MM.1S (cell line): ENCODE results near the gene TCF3.

Source experiments
- DNase-seq: peaks from one replicate; pipeline ENCODE4 v3.0.0-alpha.2; 2015
- H2AFZ ChIP-seq: fragments of 300-600 bp; sonication (generic); 2 replicates; pipeline ENCODE4 v1.6.0; 2016; ENCODE audit warnings: antibody characterized with exemption, low read length
- H3F3A ChIP-seq: fragments of 300-600 bp; sonication (generic); 2 replicates; pipeline ENCODE4 v1.6.1; 2016; ENCODE audit warnings: mild to moderate bottlenecking, antibody characterized with exemption, low read length, moderate library complexity, mixed read lengths; ENCODE audit not compliant: insufficient read depth
- H3K27ac ChIP-seq: fragments of 300-600 bp; sonication (generic); 2 replicates; pipeline ENCODE4 v1.5.1; 2016; ENCODE audit warnings: mild to moderate bottlenecking, low read length
- H3K27me3 ChIP-seq: fragments of 300-600 bp; sonication (generic); replicated peaks from 2 replicates; pipeline ENCODE4 v1.6.0; 2016; ENCODE audit warnings: low read length; ENCODE audit not compliant: insufficient read depth
- H3K36me3 ChIP-seq: fragments of 300-600 bp; sonication (generic); replicated peaks from 2 replicates; pipeline ENCODE4 v1.6.1; 2016; ENCODE audit warnings: mild to moderate bottlenecking, low read length, mixed read lengths; ENCODE audit not compliant: insufficient read depth
- H3K4me1 ChIP-seq: fragments of 300-600 bp; sonication (generic); 2 replicates; pipeline ENCODE4 v1.6.1; 2016; ENCODE audit warnings: low read length, mixed read lengths
- H3K4me2 ChIP-seq: fragments of 300-600 bp; sonication (generic); 2 replicates; pipeline ENCODE4 v1.6.0; 2016; ENCODE audit warnings: low read depth, low read length
- H3K4me3 ChIP-seq: fragments of 300-600 bp; sonication (generic); 2 replicates; pipeline ENCODE4 v1.5.1; 2016; ENCODE audit warnings: low read length, mixed read lengths
- H3K79me2 ChIP-seq: fragments of 300-600 bp; sonication (generic); 2 replicates; pipeline ENCODE4 v1.6.1; 2016; ENCODE audit warnings: mixed run types, low read length, mixed read lengths
- H3K9ac ChIP-seq: fragments of 300-600 bp; sonication (generic); 2 replicates; pipeline ENCODE4 v1.6.1; 2016; ENCODE audit warnings: low read length, mixed read lengths
- H3K9me2 ChIP-seq: fragments of 300-600 bp; sonication (generic); replicated peaks from 2 replicates; pipeline ENCODE4 v1.6.1; 2016; ENCODE audit warnings: mild to moderate bottlenecking, low read length, mixed read lengths; ENCODE audit not compliant: insufficient read depth
- H3K9me3 ChIP-seq: fragments of 300-600 bp; sonication (generic); replicated peaks from 2 replicates; pipeline ENCODE4 v1.6.1; 2016; ENCODE audit warnings: mild to moderate bottlenecking, low read length, mixed read lengths; ENCODE audit not compliant: insufficient read depth
- H4K20me1 ChIP-seq: fragments of 300-600 bp; sonication (generic); 2 replicates; pipeline ENCODE4 v1.6.1; 2016; ENCODE audit warnings: mild to moderate bottlenecking, low read length, moderate library complexity, mixed read lengths; ENCODE audit not compliant: insufficient read depth
- EZH2 ChIP-seq: fragments of 300-600 bp; sonication (generic); optimal IDR thresholded peaks from 2 replicates; pipeline ENCODE3; 2017; ENCODE audit warnings: low read depth, mild to moderate bottlenecking, antibody characterized with exemption, low read length, mixed read lengths
- EZH2phosphoT487 ChIP-seq: fragments of 300-600 bp; sonication (generic); IDR thresholded peaks from 2 replicates; pipeline ENCODE4 v1.6.1; 2018; ENCODE audit warnings: antibody characterized with exemption, low read length
- TF ChIP-seq, protein P1 (sequence below): fragments of 300-600 bp; sonication (generic); IDR thresholded peaks from 2 replicates; pipeline ENCODE4 v1.5.1; 2016; ENCODE audit warnings: antibody characterized with exemption, low read length, mixed read lengths

TCF3 gene

GRCh38 chr19:1619094-1619439 lies 33.3 kb downstream of the TCF3 start:
- Histone ChIP-seq H3K4me2 (no peak overlapping the region), H2AFZ (no peak overlapping the region), H3K9me2 (no peaks in the 10 kb centered on the region), H3K79me2 (peaks cover 86% of the 10 kb centered on the region), H3K4me1 (peaks cover 18% of the 10 kb centered on the region), H3K4me3 (no peak overlapping the region), H3K27me3 (no peaks in the 10 kb centered on the region), H3K9ac (no peak overlapping the region), H3K9me3 (no peaks in the 10 kb centered on the region), H3F3A (peaks cover 12% of the 10 kb centered on the region), H3K27ac (no peak overlapping the region), H3K36me3 (peaks cover 23% of the 10 kb centered on the region), H4K20me1 (peaks cover 25% of the 10 kb centered on the region; the same call in 1 of the 2 replicates)
- DNase-seq, result no peak
- TF ChIP-seq, protein P1, sequence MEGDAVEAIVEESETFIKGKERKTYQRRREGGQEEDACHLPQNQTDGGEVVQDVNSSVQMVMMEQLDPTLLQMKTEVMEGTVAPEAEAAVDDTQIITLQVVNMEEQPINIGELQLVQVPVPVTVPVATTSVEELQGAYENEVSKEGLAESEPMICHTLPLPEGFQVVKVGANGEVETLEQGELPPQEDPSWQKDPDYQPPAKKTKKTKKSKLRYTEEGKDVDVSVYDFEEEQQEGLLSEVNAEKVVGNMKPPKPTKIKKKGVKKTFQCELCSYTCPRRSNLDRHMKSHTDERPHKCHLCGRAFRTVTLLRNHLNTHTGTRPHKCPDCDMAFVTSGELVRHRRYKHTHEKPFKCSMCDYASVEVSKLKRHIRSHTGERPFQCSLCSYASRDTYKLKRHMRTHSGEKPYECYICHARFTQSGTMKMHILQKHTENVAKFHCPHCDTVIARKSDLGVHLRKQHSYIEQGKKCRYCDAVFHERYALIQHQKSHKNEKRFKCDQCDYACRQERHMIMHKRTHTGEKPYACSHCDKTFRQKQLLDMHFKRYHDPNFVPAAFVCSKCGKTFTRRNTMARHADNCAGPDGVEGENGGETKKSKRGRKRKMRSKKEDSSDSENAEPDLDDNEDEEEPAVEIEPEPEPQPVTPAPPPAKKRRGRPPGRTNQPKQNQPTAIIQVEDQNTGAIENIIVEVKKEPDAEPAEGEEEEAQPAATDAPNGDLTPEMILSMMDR, result no peak
- no peak for TF ChIP-seq EZH2
- no peak for TF ChIP-seq EZH2phosphoT487

- TF ChIP-seq EZH2 (no peak), EZH2phosphoT487 (no peak)
- TF ChIP-seq, protein P1, result peak; percentile 21
- Histone ChIP-seq H4K20me1 (peaks cover 20% of the 10 kb centered on the region; the same call in 1 of the 2 replicates), H3K4me2 (no peak overlapping the region), H3F3A (peaks cover 12% of the 10 kb centered on the region), H3K27me3 (no peaks in the 10 kb centered on the region), H3K27ac (no peak overlapping the region), H2AFZ (no peak overlapping the region), H3K4me3 (no peak overlapping the region), H3K9me3 (no peaks in the 10 kb centered on the region), H3K36me3 (peaks cover 19% of the 10 kb centered on the region), H3K79me2 (peaks cover 86% of the 10 kb centered on the region), H3K9ac (no peak overlapping the region), H3K4me1 (peaks cover 18% of the 10 kb centered on the region), H3K9me2 (no peaks in the 10 kb centered on the region)
- DNase-seq, result no peak
These were observed 34.0 kb downstream of the TCF3 start for GRCh38 chr19:1618157-1619093.

GRCh38 chr19:1616875-1617274 lies 35.5 kb downstream of the TCF3 start:
- peaks cover 20% of the 10 kb centered on the region; the same call in 1 of the 2 replicates for H4K20me1 ChIP-seq
- H3F3A ChIP-seq, result peaks cover 12% of the 10 kb centered on the region
- peaks cover 21% of the 10 kb centered on the region for H3K36me3 ChIP-seq
- H3K9me3 ChIP-seq, result no peaks in the 10 kb centered on the region
- peaks cover 18% of the 10 kb centered on the region for H3K4me1 ChIP-seq
- no peak overlapping the region for H2AFZ ChIP-seq
- no peak overlapping the region for H3K4me2 ChIP-seq
- H3K27me3 ChIP-seq, result no peaks in the 10 kb centered on the region
- no peak overlapping the region for H3K9ac ChIP-seq
- H3K79me2 ChIP-seq, result peaks cover 80% of the 10 kb centered on the region
- TF ChIP-seq EZH2phosphoT487 (no peak), EZH2 (no peak)
- TF ChIP-seq, protein P1, result no peak
- no peak overlapping the region for H3K27ac ChIP-seq
- no peaks in the 10 kb centered on the region for H3K9me2 ChIP-seq
- DNase-seq, result peak; percentile 59
- no peak overlapping the region for H3K4me3 ChIP-seq
